Keratinocyte (primary cell): ENCODE results near the gene PYROXD2. TPM values are rescaled to one million over a fixed set of nuclear protein-coding genes. Genes with fewer than 3 reads are reported as not detected.
A peak's percentile ranks its signal among the peaks of the same experiment; 100 is the strongest.

Experiments used
- DNase-seq: peaks from one replicate; pipeline ENCODE4 v3.0.0-alpha.2; 2011; ENCODE audit warnings: low read depth, missing footprints, low spot score
- FAIRE-seq: peaks from 2 replicates; lab custom pipeline; 2011; peaks lifted over from hg19 to GRCh38; lab: Jason Lieb, UNC
- H2AFZ ChIP-seq: 2 replicates; pipeline ENCODE4 v1.6.0; 2012; ENCODE audit warnings: low read length, control low read depth, inconsistent platforms; ENCODE audit not compliant: control insufficient read depth
- H3K27ac ChIP-seq: 2 replicates; pipeline ENCODE4 v1.5.1; 2011; ENCODE audit warnings: low read length; ENCODE audit not compliant: control insufficient read depth, insufficient read depth
- H3K27me3 ChIP-seq: 3 replicates; pipeline ENCODE4 v1.6.0; 2011; ENCODE audit warnings: low read length; ENCODE audit not compliant: control insufficient read depth, insufficient read depth; ENCODE audit errors: extremely low read depth
- H3K36me3 ChIP-seq, 2 experiments: 2 replicates in 1 of 2; 3 replicates in 1 of 2; pipeline ENCODE4 v1.5.1; 2011; ENCODE audit warnings: low read length in 2 of 2, mild to moderate bottlenecking in 1 of 2; ENCODE audit not compliant: control insufficient read depth in 2 of 2, insufficient read depth in 2 of 2; ENCODE audit errors: extremely low read depth in 1 of 2
- H3K4me1 ChIP-seq: 3 replicates; pipeline ENCODE4 v1.5.1; 2011; ENCODE audit warnings: low read length; ENCODE audit not compliant: control insufficient read depth, insufficient read depth; ENCODE audit errors: extremely low read depth
- H3K4me2 ChIP-seq: 3 replicates; pipeline ENCODE4 v1.6.0; 2011; ENCODE audit warnings: low read depth, low read length; ENCODE audit not compliant: control insufficient read depth, insufficient read depth; ENCODE audit errors: extremely low read depth
- H3K4me3 ChIP-seq, 3 experiments: fragments of 200-600 bp in 1 of 3; sonication (generic) in 1 of 3; 2 replicates in 2 of 3; 3 replicates in 1 of 3; pipeline ENCODE4 v1.5.1; 2011 to 2016; ENCODE audit warnings: low read length in 3 of 3, mild to moderate bottlenecking in 3 of 3, control low read depth in 2 of 3, inconsistent platforms in 1 of 3, low read depth in 1 of 3, mixed read lengths in 1 of 3, mixed run types in 1 of 3, moderate library complexity in 1 of 3; ENCODE audit not compliant: control insufficient read depth in 2 of 3, insufficient read depth in 2 of 3; ENCODE audit errors: extremely low read depth in 1 of 3
- H3K79me2 ChIP-seq: 2 replicates; pipeline ENCODE4 v1.6.0; 2012; ENCODE audit warnings: low read length; ENCODE audit not compliant: control insufficient read depth, insufficient read depth
- H3K9ac ChIP-seq: 3 replicates; pipeline ENCODE4 v1.6.0; 2011; ENCODE audit warnings: low read length; ENCODE audit not compliant: control insufficient read depth, insufficient read depth; ENCODE audit errors: extremely low read depth
- H3K9me1 ChIP-seq: 3 replicates; pipeline ENCODE4 v1.6.0; 2011; ENCODE audit warnings: low read length; ENCODE audit not compliant: control insufficient read depth, insufficient read depth; ENCODE audit errors: extremely low read depth
- H3K9me3 ChIP-seq: 2 replicates; pipeline ENCODE4 v1.5.1; 2012; ENCODE audit warnings: low read depth, low read length; ENCODE audit not compliant: control insufficient read depth
- H4K20me1 ChIP-seq: 3 replicates; pipeline ENCODE4 v1.6.0; 2011; ENCODE audit warnings: low read length; ENCODE audit not compliant: control insufficient read depth, insufficient read depth; ENCODE audit errors: extremely low read depth
- CTCF ChIP-seq, 3 experiments: IDR thresholded peaks in 1 of 3; conservative IDR thresholded peaks in 1 of 3; optimal IDR thresholded peaks in 1 of 3; 2 replicates in 2 of 3; 3 replicates in 1 of 3; pipeline versions ENCODE3 to v1.5.1; 2011; ENCODE audit warnings: low read length in 3 of 3, mild to moderate bottlenecking in 3 of 3, moderate library complexity in 2 of 3, control low read depth in 1 of 3, inconsistent platforms in 1 of 3; ENCODE audit not compliant: insufficient read depth in 2 of 3; ENCODE audit errors: extremely low read depth in 1 of 3
- EZH2 ChIP-seq: IDR thresholded peaks from one replicate; pipeline ENCODE4 v1.6.1; 2012; ENCODE audit warnings: inconsistent platforms, mild to moderate bottlenecking, low read length, moderate library complexity
- dilution Hi-C: fragments of 300-500 bp; cut with MboI; formaldehyde crosslinking; loops from one replicate; pipeline ENCODE4 v1.7.0; 2020; ENCODE audit warnings: low sequenced_read_pairs; ENCODE audit not compliant: extremely low pct_ligation_motif_present
- polyA plus RNA-seq, 5 experiments: library from polyadenylated mRNA; depleted of rRNA in 3 of 5; stranded (reverse) in 3 of 5; stranded (forward) in 1 of 5; unstranded in 1 of 5; fragments of >200 nt; gene quantifications; 1 replicate in 1 of 5; 2 replicates in 3 of 5; 3 replicates in 1 of 5; pipeline versions ENCODE4 v1.2.1 to v1.2.3, GENCODE V29; 2011 to 2012; ENCODE audit warnings: missing spikeins in 2 of 5, low read depth in 1 of 5, low replicate concordance in 1 of 5

Gene PYROXD2
- polyA plus RNA-seq, 1 donor (not counting 4 experiments of a cell fraction or from before 2014, with no cell fraction given) = 4.4 TPM

- Histone ChIP-seq H3K9me1 (no peaks in the 10 kb centered on the region), H3K36me3 (no peaks in the 10 kb centered on the region), H3K4me3 (no peak overlapping the region), H3K4me2 (peak overlapping the region; percentile 24), H3K27me3 (no peaks in the 10 kb centered on the region), H3K9me3 (no peaks in the 10 kb centered on the region), H3K4me1 (peaks cover 25% of the 10 kb centered on the region), H2AFZ (no peak overlapping the region), H4K20me1 (no peaks in the 10 kb centered on the region), H3K27ac (peak overlapping the region; percentile 48), H3K79me2 (no peaks in the 10 kb centered on the region), H3K9ac (no peak overlapping the region)
- dilution Hi-C loops = no loop called here
- DNase-seq (peak; percentile 66), FAIRE-seq (peak; percentile 92)
- no peak for TF ChIP-seq CTCF (optimal IDR thresholded peaks at IDR 0.05 in 1 of 3, IDR thresholded peaks at IDR 0.05 in 1 of 3, conservative IDR thresholded peaks at IDR 0.05 in 1 of 3; ENCODE audit: extremely low read depth in 1 of 3, insufficient read depth in 2 of 3, low read length in 3 of 3)
Measured at GRCh38 chr10:98460837-98461499, 46.0 kb upstream of the PYROXD2 start.

GRCh38 chr10:98458809-98459784 is 44.1 kb upstream of the PYROXD2 start:
- H3K36me3 ChIP-seq = no peaks in the 10 kb centered on the region
- H3K4me3 ChIP-seq = no peak overlapping the region
- FAIRE-seq (no peak), DNase-seq (no peak)
- dilution Hi-C loops = no loop called here
- H3K9me1 ChIP-seq = no peaks in the 10 kb centered on the region
- H3K9ac ChIP-seq = no peak overlapping the region
- H3K9me3 ChIP-seq = no peaks in the 10 kb centered on the region
- no peaks in the 10 kb centered on the region for H4K20me1 ChIP-seq
- H3K4me1 ChIP-seq = peaks cover 25% of the 10 kb centered on the region
- no peaks in the 10 kb centered on the region for H3K27me3 ChIP-seq
- no peak for TF ChIP-seq CTCF (optimal IDR thresholded peaks at IDR 0.05 in 1 of 3, IDR thresholded peaks at IDR 0.05 in 1 of 3, conservative IDR thresholded peaks at IDR 0.05 in 1 of 3; ENCODE audit: extremely low read depth in 1 of 3, insufficient read depth in 2 of 3, low read length in 3 of 3)
- TF ChIP-seq EZH2 = no peak
- H3K79me2 ChIP-seq = no peaks in the 10 kb centered on the region
- no peak overlapping the region for H3K27ac ChIP-seq
- no peak overlapping the region for H3K4me2 ChIP-seq
- no peak overlapping the region for H2AFZ ChIP-seq
